ENCODE measurements around the gene FRAS1.

DNA sequence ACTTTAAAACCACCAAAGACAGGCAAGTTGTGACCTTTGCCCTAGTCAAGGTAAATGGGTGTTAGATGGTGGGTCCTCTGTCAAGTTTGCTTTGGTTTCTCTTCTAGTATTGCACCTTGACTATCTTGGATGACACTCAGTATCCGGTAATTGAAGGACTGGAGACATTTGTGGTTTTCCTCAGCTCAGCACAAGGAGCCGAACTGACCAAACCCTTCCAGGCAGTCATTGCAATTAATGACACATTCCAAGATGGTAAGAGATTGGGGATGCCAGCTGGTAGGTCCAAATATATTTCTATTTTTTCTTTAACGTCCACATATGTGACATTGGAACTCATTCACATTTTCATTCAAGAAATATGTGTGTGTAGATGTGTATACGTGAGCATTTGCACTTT, 425.2 kb downstream of the FRAS1 start:
- no peak for TF ChIP-seq CTCF (IDR thresholded peaks at IDR 0.05)
- TF ChIP-seq POLR2A (IDR thresholded peaks at IDR 0.05) = no peak
